Effector memory CD4-positive, alpha-beta T cell (primary cell): ENCODE measurements around the gene NDUFB7.
A peak's percentile ranks its signal among the peaks of the same experiment; 100 is the strongest.
"Not testable (repeated sequence)": the region's sequence is repeated elsewhere in the genome, so short reads cannot be mapped to it uniquely, and the experiment has no call there.

Source experiments
- DNase-seq, 3 donors: peaks; one replicate each; pipeline ENCODE4 v3.0.0-alpha.2; 2020
- H3K27ac ChIP-seq: 2 replicates; pipeline ENCODE4 v1.7.0; 2013; ENCODE audit warnings: mild to moderate bottlenecking, low read length, moderate library complexity; ENCODE audit not compliant: insufficient read depth, poor library complexity, severe bottlenecking
- H3K27me3 ChIP-seq: replicated peaks from 2 replicates; pipeline ENCODE4 v1.7.0; 2013; ENCODE audit warnings: mild to moderate bottlenecking, low read length; ENCODE audit not compliant: insufficient read depth, control insufficient read depth, poor library complexity, severe bottlenecking
- H3K36me3 ChIP-seq: 2 replicates; pipeline ENCODE4 v1.7.0; 2013; ENCODE audit warnings: mild to moderate bottlenecking, low read length, moderate library complexity; ENCODE audit not compliant: control insufficient read depth, insufficient read depth
- H3K4me1 ChIP-seq: 2 replicates; pipeline ENCODE4 v1.7.0; 2013; ENCODE audit warnings: low read length, mild to moderate bottlenecking; ENCODE audit not compliant: control insufficient read depth, insufficient read depth, poor library complexity, severe bottlenecking
- H3K4me3 ChIP-seq: 2 replicates; pipeline ENCODE4 v1.7.0; 2013; ENCODE audit warnings: low read length, low read depth, mild to moderate bottlenecking; ENCODE audit not compliant: insufficient read depth, poor library complexity, severe bottlenecking
- H3K9me3 ChIP-seq: 2 replicates; pipeline ENCODE4 v1.7.0; 2013; ENCODE audit warnings: mild to moderate bottlenecking, low read length, moderate library complexity; ENCODE audit not compliant: control insufficient read depth
- total RNA-seq, 3 donors: gene quantifications; one replicate each; lab custom pipeline; 2026; lab: John Stamatoyannopoulos, UW

Gene NDUFB7
- 13.8 to 24.2 (median 18.0) reads per million in 3 donors for total RNA-seq

- Histone ChIP-seq H3K9me3 (no peaks in the 10 kb centered on the region), H3K36me3 (no peaks in the 10 kb centered on the region), H3K27me3 (no peaks in the 10 kb centered on the region), H3K4me1 (peaks cover 14% of the 10 kb centered on the region), H3K4me3 (peak within 1 kb of the TSS; percentile 100), H3K27ac (peak within 1 kb of the TSS; percentile 74)
- peak; percentile 80 to 90 (median 85) for DNase-seq
These were observed at the start of gene NDUFB7 for GRCh38 chr19:14571695-14572490. Gene NDUFB7, minus strand, starts transcription at chr19:14572066. Its CDS starts 66 bp downstream, at chr19:14572000.

GRCh38 chr19:14619404-14619803 is 47.5 kb upstream of the NDUFB7 start:
- Histone ChIP-seq H3K9me3 (peaks cover 8% of the 10 kb centered on the region), H3K4me1 (no peaks in the 10 kb centered on the region), H3K4me3 (no peak overlapping the region), H3K36me3 (no peaks in the 10 kb centered on the region), H3K27ac (no peak overlapping the region), H3K27me3 (no peaks in the 10 kb centered on the region)
- no peak for DNase-seq

GRCh38 chr19:14616407-14616806 is 44.5 kb upstream of the NDUFB7 start:
- H3K4me1 ChIP-seq, result no peaks in the 10 kb centered on the region
- peaks cover 8% of the 10 kb centered on the region for H3K9me3 ChIP-seq
- no peak overlapping the region for H3K27ac ChIP-seq
- no peak overlapping the region for H3K4me3 ChIP-seq
- DNase-seq, result no peak
- H3K36me3 ChIP-seq, result no peaks in the 10 kb centered on the region
- H3K27me3 ChIP-seq, result no peaks in the 10 kb centered on the region

GRCh38 chr19:14615623-14616022 is 43.8 kb upstream of the NDUFB7 start:
- Histone ChIP-seq H3K4me3 (no peak overlapping the region), H3K4me1 (no peaks in the 10 kb centered on the region)

GRCh38 chr19:14614099-14614412 is 42.2 kb upstream of the NDUFB7 start:
- no peak for DNase-seq
- Histone ChIP-seq H3K4me3 (no peak overlapping the region), H3K27me3 (no peaks in the 10 kb centered on the region), H3K4me1 (no peaks in the 10 kb centered on the region), H3K9me3 (peaks cover 4% of the 10 kb centered on the region), H3K36me3 (no peaks in the 10 kb centered on the region), H3K27ac (no peak overlapping the region)

More at GRCh38 chr19:14615623-14616022, 43.8 kb upstream of the NDUFB7 start:
- DNase-seq, result no peak
- peaks cover 8% of the 10 kb centered on the region for H3K9me3 ChIP-seq
- no peaks in the 10 kb centered on the region for H3K36me3 ChIP-seq
- H3K27ac ChIP-seq, result no peak overlapping the region
- no peaks in the 10 kb centered on the region for H3K27me3 ChIP-seq

GRCh38 chr19:14613399-14614098 is 41.7 kb upstream of the NDUFB7 start:
- not testable (repeated sequence) for H3K27me3 ChIP-seq, H3K36me3 ChIP-seq, H3K27ac ChIP-seq, H3K9me3 ChIP-seq, H3K4me3 ChIP-seq, H3K4me1 ChIP-seq, DNase-seq

- Histone ChIP-seq H3K36me3 (no peaks in the 10 kb centered on the region), H3K27ac (no peak overlapping the region), H3K9me3 (no peaks in the 10 kb centered on the region), H3K4me1 (no peaks in the 10 kb centered on the region), H3K27me3 (no peaks in the 10 kb centered on the region), H3K4me3 (no peak overlapping the region)
- DNase-seq, result no peak
These were observed 40.8 kb upstream of the NDUFB7 start for GRCh38 chr19:14612657-14613056.

- H3K27ac ChIP-seq, H3K9me3 ChIP-seq, H3K36me3 ChIP-seq, DNase-seq, H3K4me1 ChIP-seq, H3K4me3 ChIP-seq, H3K27me3 ChIP-seq: not testable (repeated sequence)
These were observed 40.4 kb upstream of the NDUFB7 start for GRCh38 chr19:14612242-14612641.

GRCh38 chr19:14611051-14611450 is 39.2 kb upstream of the NDUFB7 start:
- no peak overlapping the region for H3K4me3 ChIP-seq
- no peak for DNase-seq
- no peaks in the 10 kb centered on the region for H3K9me3 ChIP-seq
- no peaks in the 10 kb centered on the region for H3K4me1 ChIP-seq
- no peak overlapping the region for H3K27ac ChIP-seq
- H3K36me3 ChIP-seq, result no peaks in the 10 kb centered on the region
- no peaks in the 10 kb centered on the region for H3K27me3 ChIP-seq

GRCh38 chr19:14606627-14607026 is 34.8 kb upstream of the NDUFB7 start:
- no peak for DNase-seq
- H3K27ac ChIP-seq, result no peak overlapping the region
- no peak overlapping the region for H3K4me3 ChIP-seq
- no peaks in the 10 kb centered on the region for H3K36me3 ChIP-seq
- no peaks in the 10 kb centered on the region for H3K4me1 ChIP-seq
- no peaks in the 10 kb centered on the region for H3K27me3 ChIP-seq
- no peaks in the 10 kb centered on the region for H3K9me3 ChIP-seq
